ENCODE results near the gene FFAR3.

FFAR3 gene, protein sequence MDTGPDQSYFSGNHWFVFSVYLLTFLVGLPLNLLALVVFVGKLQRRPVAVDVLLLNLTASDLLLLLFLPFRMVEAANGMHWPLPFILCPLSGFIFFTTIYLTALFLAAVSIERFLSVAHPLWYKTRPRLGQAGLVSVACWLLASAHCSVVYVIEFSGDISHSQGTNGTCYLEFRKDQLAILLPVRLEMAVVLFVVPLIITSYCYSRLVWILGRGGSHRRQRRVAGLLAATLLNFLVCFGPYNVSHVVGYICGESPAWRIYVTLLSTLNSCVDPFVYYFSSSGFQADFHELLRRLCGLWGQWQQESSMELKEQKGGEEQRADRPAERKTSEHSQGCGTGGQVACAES

DNA sequence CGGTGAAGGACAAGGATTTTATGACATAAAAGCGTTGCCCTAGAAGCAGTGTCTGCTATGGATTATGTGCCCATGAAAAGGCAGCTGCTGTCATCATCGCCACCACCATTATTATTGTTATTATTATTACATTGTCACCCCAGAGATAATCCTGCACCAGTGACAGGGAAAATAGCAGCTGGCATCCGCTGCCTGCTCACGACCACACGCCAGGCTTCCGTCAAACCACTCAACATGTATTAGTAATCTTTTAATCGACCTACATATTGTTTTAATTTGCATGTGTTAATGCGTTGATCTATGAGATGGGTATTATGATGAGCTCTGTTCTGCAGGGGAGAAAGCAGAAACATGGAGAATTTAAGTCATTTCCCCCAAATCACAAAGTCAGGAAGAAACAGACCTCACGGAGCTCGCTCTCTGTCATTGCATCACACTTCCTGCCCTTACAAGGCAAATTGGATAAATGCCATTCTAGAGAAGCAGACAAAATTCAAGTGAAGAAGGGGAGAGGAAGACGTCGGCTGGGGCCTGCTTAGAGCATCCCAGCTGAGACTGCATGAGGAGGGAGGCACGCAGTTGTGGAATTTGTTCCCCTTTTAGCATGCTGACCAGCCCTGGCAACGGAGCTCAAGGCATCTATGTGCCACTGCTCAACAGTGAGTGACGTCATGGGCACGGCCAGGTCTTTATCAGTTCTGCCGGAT, at the start of gene FFAR3:
TSS of gene FFAR3 (plus strand) at position 594 of the 707 bp plus-strand sequence. CDS start 431 bp downstream, outside the sequence.
- DNase-seq (ENCODE audit: low read depth): no peak

DNA sequence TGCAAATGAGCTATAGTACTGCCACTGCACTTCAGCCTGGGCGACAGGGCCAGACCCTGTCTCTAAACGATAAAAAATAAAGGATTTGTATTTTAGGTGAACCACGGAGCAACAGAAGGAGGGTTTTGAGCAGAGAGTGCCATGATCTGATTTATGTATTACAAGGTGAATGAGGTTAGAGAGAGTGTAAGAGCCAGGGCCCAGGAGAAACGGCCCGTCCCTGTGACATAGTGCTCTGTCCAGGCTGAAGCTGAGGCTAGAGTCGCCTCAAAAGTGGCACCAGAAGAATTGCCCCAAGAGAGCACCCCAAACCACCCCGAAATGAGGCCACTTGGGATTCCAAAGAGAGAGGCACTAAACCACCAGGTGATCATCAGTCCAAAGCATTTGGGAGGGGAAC, 49.4 kb upstream of the FFAR3 start:
- DNase-seq (ENCODE audit: low read depth): no peak

DNA sequence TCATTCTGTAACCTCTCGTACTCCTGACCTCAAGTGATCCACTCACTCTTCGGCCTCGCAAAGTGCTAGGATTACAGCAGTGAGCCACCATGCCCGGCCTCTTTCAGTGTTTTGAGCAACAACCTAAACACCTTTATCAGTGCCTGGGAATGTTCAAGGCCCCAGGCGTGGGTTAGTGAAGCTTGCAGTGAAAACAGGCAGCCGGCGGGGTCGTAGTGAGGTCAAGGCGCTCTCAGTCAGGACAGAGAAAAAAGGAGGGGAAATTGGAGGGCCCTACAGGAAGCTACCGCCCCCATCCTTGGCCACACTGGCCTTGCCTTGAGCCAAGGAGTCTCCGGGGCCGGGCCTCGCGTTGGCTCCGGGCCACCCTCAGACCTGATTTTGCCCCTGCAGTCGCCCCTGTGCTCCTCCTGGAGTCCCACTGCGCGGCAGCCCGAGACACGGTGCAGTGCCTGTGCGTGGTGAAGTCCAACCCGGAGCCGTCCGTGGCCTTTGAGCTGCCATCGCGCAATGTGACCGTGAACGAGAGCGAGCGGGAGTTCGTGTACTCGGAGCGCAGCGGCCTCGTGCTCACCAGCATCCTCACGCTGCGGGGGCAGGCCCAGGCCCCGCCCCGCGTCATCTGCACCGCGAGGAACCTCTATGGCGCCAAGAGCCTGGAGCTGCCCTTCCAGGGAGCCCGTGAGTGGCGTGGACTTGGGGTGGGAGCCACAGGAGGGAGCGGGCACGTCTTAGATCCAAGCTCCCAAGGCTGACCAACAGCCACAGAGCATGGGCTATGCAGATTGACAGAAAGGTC, 48.6 kb upstream of the FFAR3 start:
- DNase-seq (ENCODE audit: low read depth): no peak

DNA sequence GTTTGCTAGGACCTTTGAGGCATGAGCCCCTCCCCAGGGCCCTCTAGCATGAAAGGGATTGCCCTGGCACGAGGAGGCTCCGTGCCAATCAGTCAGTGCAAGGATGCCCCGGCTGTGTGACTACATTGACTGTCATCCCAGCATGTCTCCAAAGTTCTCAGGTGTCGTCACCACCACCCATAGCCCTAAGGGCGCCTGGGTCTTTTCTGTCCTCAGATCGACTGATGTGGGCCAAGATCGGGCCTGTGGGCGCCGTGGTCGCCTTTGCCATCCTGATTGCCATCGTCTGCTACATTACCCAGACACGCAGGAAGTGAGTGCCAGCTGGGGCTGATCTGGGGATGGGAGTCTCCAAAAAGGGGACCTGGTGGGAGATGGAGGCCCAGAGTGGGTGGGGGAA, 47.9 kb upstream of the FFAR3 start:
- no peak for DNase-seq (ENCODE audit: low read depth)

DNA sequence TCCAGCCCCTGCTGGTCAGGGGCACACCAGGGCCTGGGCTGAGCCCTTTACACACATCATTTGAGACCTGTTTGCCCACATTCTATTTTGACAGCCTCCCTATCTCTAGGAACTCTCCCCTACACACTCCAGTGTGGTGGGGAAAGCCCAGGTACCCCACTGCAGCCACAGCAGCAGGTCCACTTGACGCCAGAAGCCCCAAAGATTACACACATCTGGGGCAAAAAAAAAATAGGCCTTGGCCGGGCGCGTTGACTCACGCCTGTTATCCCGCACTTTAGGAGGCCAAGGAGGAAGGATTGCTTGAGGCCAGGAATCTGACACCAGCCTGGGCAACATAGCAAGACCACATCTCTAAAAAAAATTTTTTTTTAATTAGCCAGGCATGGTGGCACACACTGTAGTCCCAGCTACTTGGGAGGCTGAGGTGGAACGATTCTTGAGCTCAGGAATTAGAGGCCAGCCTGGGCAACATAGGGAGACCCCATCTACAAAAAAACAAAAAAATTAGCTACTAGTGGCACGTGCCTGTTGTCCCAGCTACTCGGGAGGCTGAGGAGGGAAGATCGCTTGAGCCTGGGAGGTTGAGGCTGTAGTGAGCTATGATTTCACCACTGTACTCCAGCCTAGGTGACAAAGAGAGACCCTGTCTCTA, 47.3 kb upstream of the FFAR3 start:
- no peak for DNase-seq (ENCODE audit: low read depth)

DNA sequence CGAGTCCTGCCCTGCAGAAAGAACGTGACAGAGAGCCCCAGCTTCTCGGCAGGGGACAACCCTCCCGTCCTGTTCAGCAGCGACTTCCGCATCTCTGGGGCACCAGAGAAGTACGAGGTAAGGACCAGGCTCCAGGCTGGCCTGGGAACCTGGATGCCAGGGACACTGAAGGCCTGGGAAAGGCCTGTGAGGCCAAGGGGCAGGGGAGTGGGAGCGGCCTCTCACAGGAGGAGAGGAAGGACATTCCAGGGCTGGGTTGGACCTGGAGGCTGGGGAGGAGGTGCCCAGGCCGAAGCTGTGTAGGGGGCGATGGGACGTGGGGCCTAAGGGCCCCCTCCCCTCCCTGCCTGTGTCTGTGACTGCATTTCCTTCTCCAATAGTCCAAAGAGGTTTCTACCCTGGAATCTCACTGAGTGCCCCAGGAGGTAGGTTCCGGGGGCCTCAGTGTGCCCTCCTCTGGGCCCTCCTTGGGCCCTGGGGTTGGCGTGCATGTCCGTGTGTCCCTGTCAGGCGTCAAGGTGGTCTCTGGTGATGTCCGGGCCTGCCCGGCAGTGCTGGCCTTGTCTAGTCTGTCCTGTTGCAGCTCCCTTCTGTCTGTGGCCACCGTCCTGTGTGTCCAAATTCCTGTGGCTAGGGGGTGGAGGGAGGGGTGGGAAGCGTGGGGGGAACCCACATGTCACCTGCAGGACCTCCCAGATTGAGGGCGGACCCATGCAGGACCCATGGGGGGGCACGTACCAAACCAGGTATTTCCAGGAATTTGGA, 46.2 kb upstream of the FFAR3 start:
- DNase-seq (ENCODE audit: low read depth): no peak

DNA sequence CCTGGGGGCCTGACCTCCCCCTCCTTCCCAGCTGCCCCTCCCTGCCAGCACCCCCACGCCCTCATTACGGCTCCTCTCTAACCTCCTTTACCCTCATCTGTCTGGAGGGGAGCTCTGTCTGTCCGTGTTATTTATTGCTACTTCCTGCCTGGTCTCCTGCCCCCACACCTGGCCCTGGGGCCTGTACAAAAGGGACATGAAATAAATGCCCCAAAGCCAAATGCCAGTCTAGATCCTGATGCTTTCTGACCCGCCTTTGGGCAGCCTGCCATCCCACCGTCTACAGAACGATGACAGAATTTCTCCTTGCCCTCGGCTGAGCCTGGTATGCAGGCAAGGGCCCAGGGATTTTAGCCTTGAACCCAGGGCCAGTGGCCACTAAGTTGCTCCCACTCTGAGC, 44.7 kb upstream of the FFAR3 start:
- no peak for DNase-seq (ENCODE audit: low read depth)

DNA sequence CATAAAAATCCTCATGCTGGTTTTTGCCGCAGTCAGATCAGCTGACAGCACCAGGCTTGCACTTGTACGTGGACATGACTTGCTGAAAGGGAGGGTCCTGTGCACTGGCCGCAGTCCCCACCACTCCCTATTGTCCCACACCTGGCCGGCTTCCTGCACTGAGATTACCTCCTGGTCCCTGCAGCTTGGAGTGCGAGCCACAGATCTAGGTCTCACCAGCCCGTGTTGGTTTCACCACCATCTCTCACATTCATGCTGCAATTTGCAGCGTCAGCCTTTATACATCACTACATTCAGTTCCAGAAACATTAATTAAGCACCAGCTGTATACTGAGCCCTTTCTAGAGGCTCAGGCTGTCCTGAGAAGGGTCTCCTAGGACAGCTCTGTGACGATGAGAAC, 44.2 kb upstream of the FFAR3 start:
- no peak for DNase-seq (ENCODE audit: low read depth)

DNA sequence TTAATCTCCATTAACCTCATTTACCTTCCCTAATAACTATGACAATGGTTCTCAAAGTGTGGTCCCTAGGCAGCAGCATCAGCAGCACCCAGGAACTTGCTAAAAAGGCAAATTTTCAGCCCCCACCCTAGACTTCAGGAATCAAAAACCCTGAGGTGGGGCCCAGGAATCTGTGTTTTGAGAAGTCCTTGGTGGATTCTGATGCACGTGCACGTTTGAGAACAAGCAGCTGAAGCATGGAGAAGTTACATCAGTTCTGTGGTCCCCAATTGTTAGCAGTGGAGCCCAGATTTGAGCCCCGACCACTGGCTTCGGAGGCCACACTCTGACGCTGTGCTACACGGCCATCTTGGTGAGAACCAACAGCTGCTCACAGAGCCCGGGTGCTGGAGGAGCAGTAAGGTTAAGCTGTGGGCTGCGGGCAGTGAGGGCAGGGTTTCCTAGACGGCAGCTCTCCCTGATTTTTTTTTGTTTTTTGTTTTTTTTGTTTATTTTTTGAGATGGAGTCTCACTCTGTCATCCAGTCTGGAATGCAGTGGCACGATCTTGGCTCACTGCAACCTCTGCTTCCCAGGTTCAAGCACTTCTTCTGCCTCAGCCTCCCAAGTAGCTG, 43.3 kb upstream of the FFAR3 start:
- DNase-seq (ENCODE audit: low read depth): no peak

DNA sequence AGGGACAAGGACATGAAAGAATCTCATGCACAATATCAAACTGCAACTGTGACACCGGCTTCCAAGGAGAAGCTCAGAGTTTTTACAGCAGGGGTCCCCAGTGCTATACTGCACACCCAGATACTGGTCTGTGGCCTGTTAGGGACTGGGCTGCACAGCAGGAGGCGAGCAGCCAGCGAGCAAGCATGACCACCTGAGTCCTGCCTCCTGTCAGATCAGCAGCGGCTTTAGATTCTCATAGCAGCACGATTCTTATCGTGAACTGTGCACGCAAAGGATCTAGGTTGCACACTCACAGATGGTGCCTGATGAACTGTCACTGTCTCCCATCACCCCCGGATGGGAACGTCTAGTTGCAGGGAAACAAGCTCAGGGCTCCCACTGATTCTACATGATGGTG, 42.4 kb upstream of the FFAR3 start:
- DNase-seq (ENCODE audit: low read depth): no peak

DNA sequence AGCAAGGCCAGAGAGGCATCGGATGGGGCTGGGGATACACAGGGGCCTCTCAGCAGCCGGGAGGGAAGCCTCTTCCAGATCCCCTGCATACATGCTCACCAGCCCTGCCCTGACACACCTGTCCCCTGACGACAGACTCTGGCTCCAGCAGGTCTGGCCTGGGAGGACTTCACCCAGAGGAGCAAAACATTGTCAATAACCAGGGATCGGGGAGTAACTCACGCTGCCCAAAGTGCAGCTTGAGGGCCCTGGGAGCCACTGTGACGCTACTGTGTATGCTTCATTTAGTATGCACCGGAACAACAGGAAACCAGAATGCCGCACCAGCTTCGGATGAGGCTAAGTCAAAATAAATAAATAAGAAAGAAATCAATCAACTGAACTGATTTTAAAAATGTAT, 41.7 kb upstream of the FFAR3 start:
- no peak for DNase-seq (ENCODE audit: low read depth)

DNA sequence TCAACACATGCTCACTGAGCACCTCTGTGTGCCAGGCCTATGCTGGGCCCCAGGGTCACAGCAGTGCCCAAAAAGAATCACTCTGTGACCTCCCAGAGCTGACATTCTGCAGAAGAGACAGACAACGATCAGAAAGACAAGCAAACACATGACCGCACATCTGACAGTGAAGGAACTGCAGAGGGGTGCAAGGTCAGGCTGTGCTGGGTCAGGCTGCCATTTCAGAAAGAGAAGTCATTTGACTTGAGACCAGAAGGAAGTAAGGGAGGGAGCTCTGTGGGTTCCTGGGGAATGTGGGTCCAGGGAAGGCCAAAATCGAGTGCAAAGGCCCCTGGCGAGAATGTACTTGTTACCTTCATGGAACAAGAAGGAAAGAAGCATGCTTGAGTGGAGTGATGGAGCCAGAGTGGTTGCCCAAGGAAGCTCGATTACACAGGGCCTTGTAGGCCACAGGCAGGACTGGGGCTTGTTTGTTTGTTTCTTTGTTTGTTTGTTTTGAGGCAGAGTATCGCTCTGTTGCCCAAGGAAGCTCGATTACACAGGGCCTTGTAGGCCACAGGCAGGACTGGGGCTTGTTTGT, 40.7 kb upstream of the FFAR3 start:
- DNase-seq (ENCODE audit: low read depth): no peak

DNA sequence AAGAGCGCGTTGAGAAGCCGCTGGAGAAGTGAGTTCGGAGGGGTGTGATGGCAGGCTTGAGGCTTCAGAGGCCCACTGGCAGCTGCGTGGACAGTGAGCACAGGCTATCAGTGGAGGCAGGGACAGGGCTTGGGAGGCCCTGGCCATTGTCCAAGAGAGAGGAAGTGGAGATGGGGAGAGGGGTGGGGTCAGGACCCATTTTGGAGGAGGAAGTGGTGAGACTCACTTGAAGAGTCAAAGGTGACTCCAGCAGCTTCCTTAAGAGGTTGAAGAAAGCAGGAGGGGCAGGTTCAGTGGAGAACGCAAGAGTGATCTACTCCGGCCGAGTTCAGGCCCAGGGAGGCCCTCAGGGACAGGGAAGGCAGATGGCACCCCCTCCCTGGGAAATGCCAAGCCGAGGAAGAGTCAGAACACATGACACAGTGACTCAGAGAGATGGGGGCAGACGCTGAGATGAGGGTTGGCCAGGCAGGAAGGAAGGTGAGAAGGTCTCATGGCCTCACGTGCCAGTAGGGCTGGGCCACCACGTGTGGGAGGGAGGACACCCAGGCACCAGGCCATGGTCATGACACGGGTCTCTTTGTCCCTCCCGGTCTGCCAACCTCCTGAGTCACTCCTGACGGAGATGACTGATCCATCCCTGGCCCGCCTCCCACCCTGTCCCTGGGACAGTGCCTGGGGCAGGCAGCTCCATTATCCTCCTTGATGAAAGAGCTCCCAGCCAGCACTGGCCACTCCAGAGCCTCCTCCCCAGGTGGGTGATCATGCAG, 39.4 kb upstream of the FFAR3 start:
- DNase-seq (ENCODE audit: low read depth): no peak

DNA sequence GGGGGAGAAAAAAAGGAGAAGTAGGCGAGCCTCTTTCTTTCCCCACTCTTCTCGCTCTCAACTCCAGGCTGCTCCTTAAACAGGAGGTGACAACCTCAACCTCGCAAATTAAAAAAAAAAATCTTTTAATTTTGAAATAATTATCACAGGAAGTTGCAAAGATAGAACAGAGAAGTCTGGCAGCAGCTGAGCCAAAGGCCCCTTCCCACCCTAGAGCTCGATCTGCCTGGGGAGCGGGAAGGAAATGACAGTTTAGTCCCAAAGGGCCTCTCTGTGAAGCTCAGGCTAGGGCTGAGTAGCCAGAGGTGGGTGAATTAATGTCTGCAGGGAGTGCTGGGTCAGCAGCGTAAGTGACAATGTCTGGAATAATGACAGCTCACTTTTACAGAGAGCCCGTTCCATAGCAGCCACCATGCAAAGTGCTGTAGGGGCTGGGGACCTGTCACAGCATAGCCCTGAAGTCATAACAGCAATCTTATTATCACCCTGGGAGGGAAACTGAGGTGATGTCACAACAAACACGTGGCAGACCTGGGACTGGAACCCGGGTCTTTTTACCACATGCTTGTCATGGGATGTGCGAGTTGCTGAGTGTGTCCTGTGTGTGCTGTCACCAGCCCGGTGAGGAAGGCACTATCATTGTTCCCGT, 38.1 kb upstream of the FFAR3 start:
- no peak for DNase-seq (ENCODE audit: low read depth)

DNA sequence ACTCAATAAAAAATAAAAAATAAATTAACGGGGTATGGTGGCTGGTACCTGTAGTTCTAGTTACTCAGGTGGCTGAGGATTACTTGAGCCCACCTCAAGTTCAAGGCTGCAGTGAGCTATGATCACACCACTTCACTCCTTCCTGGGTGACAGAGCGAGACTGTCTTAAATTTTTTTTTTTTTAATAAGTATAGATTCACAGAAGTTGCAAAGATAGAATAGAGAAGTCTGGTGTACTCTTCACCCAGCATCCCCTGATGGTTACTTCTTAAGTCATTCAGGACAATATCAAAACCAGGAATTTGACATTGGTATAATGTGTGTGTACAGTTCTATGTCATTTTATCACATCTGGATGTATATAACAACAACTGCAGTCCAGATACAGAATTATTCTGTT, 37.0 kb upstream of the FFAR3 start:
- no peak for DNase-seq (ENCODE audit: low read depth)

DNA sequence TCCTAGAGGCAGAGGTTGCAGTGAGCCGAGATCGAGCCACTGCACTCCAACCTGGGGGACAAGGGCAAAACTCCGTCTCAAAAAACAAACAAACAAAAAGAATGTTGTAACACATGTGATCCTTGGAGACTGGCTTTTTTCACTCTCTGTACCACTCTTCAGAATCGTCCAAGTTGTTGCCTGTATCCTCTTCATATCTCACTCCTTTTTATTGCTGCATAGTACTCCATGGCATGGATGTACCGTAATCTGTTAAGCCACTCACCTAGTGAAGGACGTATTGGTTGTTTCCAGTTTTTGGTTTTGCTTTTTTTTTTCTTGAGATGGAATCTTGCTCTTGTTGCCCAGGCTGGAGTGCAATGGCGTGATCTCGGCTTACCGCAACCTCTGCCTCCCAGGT, 36.2 kb upstream of the FFAR3 start:
- DNase-seq (ENCODE audit: low read depth): no peak

DNA sequence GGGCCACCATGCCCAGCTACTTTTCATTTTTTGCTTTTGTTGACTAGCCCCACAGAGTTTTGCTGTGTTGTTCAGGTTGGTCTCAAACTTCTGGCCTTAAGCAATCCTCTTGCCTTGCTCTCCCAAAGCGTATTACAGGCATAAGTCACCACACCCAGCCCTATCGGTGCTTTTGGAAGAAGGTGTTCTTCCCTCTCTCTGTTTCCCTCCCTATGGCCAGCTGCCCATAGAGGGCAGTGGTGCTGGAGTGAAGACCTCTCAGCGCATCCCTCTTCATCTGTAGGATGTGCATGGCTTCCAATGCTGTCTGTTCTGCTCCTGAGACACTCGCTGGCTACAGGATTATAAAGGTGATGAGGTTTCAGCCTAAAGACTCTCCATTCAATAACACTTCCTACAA, 30.6 kb upstream of the FFAR3 start:
- no peak for DNase-seq (ENCODE audit: low read depth)

DNA sequence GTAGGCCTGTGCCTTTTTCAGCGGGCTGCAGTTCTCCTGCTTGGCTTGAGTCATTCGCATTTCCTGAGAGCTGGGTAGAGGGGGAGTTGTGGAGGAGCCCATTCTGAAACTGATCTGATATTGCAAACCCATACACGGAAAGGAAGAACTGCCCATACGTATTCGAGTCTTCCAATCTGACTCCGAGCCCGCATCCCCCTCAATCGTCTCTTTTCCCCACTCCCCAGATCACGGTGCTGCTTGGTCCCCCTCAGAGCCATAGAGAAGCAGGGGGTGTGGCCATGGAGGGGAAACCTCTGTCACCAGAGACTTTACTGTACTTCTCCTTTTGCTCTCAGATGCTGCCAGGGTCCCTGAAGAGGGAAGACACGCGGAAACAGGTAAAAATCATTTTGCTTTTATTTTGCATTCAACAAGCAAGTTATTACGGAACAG, 29.4 kb upstream of the FFAR3 start, which contains the start of gene CD22:
TSS of gene CD22 (plus strand) at position 337 of the 435 bp plus-strand sequence. CDS start 2,854 bp downstream, outside the sequence.
- no peak for DNase-seq (ENCODE audit: low read depth)

DNA sequence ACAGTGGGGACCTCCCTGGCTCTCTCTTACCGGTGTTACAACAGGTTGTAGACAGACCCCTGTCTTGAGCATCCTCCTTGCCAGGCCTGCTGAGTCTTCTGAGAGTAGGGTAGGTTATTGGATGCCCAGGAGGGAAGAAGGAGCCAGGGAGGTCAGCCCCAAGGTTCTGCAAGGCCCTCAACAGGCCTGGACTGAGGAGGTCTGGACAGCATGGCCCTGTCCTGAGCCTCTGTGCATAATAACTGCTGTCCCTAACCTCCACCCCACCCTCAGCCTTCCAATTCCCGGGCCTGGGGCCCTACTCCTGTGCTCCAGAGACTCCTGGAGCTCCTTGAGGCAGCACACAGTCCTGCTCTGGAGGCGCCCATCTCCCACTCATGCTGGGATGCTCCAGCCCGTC, 28.9 kb upstream of the FFAR3 start:
- no peak for DNase-seq (ENCODE audit: low read depth)

All from stimulated activated CD8-positive, alpha-beta memory T cell treated with anti-CD3 and anti-CD28 coated beads, Interleukin-15, amount 100 ng/mL, for 1 hour (primary cell).